Adrenal gland (tissue), 5 donors: ENCODE results near the gene NUDT22.

Experiments used
- CTCF ChIP-seq, 6 experiments: fragments of 450-650 bp in 4 of 6; fragments of 200-600 bp in 2 of 6; sonication (generic) in 1 of 6; IDR thresholded peaks; 1 replicate in 5 of 6; 2 replicates in 1 of 6; pipeline versions ENCODE4 v1.5.1 to v1.8.0; 2016 to 2021; ENCODE audit warnings: antibody characterized with exemption in 6 of 6, mild to moderate bottlenecking in 2 of 6, moderate library complexity in 1 of 6
- POLR2A ChIP-seq, 2 donors: fragments of 450-650 bp; IDR thresholded peaks; one replicate each; pipeline ENCODE4 v1.6.1; 2017; ENCODE audit warnings: antibody characterized with exemption in 2 of 2, mild to moderate bottlenecking in 2 of 2, moderate library complexity in 1 of 2
- donor health status: DM: no; HTN: no; CAD: no.

DNA sequence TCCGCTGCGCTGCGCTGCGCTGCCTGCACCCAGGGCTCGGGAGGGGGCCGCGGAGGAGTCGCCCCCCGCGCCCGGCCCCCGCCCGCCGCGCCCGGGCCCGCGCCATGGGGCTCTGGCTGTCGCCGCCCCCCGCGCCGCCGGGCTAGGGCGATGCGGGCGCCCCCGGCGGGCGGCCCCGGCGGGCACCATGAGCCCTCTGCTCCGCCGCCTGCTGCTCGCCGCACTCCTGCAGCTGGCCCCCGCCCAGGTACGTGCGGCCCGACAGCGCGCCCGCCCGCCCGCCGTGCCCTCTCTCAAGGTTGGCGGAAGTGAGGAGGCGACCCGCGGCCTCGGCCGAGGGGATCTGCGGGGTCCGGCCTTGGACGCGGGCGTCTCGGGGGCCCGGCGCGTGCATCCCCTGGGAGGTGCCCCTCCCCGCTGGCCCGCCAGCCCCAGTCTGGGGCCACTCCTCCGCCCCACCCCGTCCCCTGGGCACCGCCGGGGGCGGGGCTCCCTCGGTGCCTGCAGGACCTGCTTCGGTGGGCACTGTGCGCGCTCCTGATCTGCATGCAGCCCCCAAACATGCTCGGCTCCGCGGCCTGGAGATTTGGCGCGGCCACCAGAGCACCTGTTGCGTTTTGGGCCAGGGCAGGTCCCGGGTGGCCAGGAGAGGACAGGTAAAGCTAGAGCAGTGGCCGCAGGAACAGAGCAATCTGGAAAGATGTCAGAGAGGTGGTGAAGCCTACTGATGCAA is 8.7 kb downstream of the NUDT22 start:
- TF ChIP-seq CTCF (IDR thresholded peaks at IDR 0.05) (peak in 1 of 6 experiments; percentile 21), POLR2A (IDR thresholded peaks at IDR 0.05) (peak in 1 of 2 donors; percentile 14)
